Liver (tissue), 9 donors: ENCODE results near the gene CCRL2. TPM values are rescaled to one million over a fixed set of nuclear protein-coding genes. Genes with fewer than 3 reads are reported as not detected.

Source experiments
- DNase-seq: peaks from one replicate; pipeline ENCODE4 v3.0.0-alpha.2; 2017; ENCODE audit warnings: low spot score
- H3K27ac ChIP-seq, 2 donors: one replicate each; pipeline ENCODE4 v1.7.0; 2013; ENCODE audit warnings: inconsistent platforms in 2 of 2, low read length in 2 of 2, control low read depth in 1 of 2, low read depth in 1 of 2, mild to moderate bottlenecking in 1 of 2
- H3K27me3 ChIP-seq, 4 donors: one replicate each; pipeline versions ENCODE4 v1.6.1 to v1.7.0; 2013; ENCODE audit warnings: low read length in 3 of 4, inconsistent platforms in 1 of 4, mild to moderate bottlenecking in 1 of 4, moderate library complexity in 1 of 4; ENCODE audit not compliant: control insufficient read depth in 4 of 4, insufficient read depth in 4 of 4
- H3K36me3 ChIP-seq, 4 donors: one replicate each; pipeline versions ENCODE4 v1.6.1 to v1.7.0; 2013; ENCODE audit warnings: low read length in 3 of 4, mild to moderate bottlenecking in 3 of 4, low read depth in 1 of 4, moderate library complexity in 1 of 4; ENCODE audit not compliant: control insufficient read depth in 4 of 4, insufficient read depth in 3 of 4
- H3K4me1 ChIP-seq, 4 donors: one replicate each; pipeline versions ENCODE4 v1.6.1 to v1.7.0; 2013; ENCODE audit warnings: low read length in 3 of 4, mild to moderate bottlenecking in 3 of 4, moderate library complexity in 1 of 4; ENCODE audit not compliant: control insufficient read depth in 4 of 4, insufficient read depth in 4 of 4
- H3K4me3 ChIP-seq, 3 donors: one replicate each; pipeline versions ENCODE4 v1.6.1 to v1.7.0; 2013; ENCODE audit warnings: low read length in 3 of 3, control low read depth in 1 of 3, low read depth in 1 of 3, mild to moderate bottlenecking in 1 of 3
- H3K9ac ChIP-seq, 2 donors: one replicate each; pipeline ENCODE4 v1.7.0; 2013; ENCODE audit warnings: low read length in 2 of 2, mild to moderate bottlenecking in 2 of 2, moderate library complexity in 2 of 2, control low read depth in 1 of 2, low read depth in 1 of 2
- H3K9me3 ChIP-seq, 4 donors: one replicate each; pipeline versions ENCODE4 v1.6.1 to v1.7.0; 2013; ENCODE audit warnings: low read length in 3 of 4; ENCODE audit not compliant: control insufficient read depth in 4 of 4
- FOXA1 ChIP-seq: IDR thresholded peaks from 2 replicates; pipeline ENCODE4 v1.6.1; 2016; ENCODE audit warnings: antibody characterized with exemption
- FOXA2 ChIP-seq: IDR thresholded peaks from 2 replicates; pipeline ENCODE4 v1.6.1; 2016; ENCODE audit warnings: antibody characterized with exemption
- GABPA ChIP-seq, 2 donors: IDR thresholded peaks in 1 of 2; conservative IDR thresholded peaks in 1 of 2; 2 replicates each; pipeline ENCODE4 v1.6.1; 2016; ENCODE audit warnings: antibody characterized with exemption in 2 of 2, mild to moderate bottlenecking in 1 of 2, moderate library complexity in 1 of 2
- HNF4A ChIP-seq, 2 donors: conservative IDR thresholded peaks; 2 replicates each; pipeline ENCODE4 v1.6.1; 2016; ENCODE audit warnings: antibody characterized with exemption in 2 of 2, mild to moderate bottlenecking in 2 of 2
- HNF4G ChIP-seq: IDR thresholded peaks from 2 replicates; pipeline ENCODE4 v1.6.1; 2016; ENCODE audit warnings: antibody characterized with exemption
- RAD21 ChIP-seq, 2 donors: IDR thresholded peaks; 2 replicates each; pipeline ENCODE4 v1.6.1; 2016; ENCODE audit warnings: antibody characterized with exemption in 2 of 2, mild to moderate bottlenecking in 2 of 2
- RXRA ChIP-seq, 2 donors: IDR thresholded peaks; 2 replicates each; pipeline ENCODE4 v1.6.1; 2017 to 2018; ENCODE audit warnings: antibody characterized with exemption in 2 of 2, mild to moderate bottlenecking in 1 of 2
- TAF1 ChIP-seq: conservative IDR thresholded peaks from 2 replicates; pipeline ENCODE4 v1.6.1; 2016; ENCODE audit warnings: antibody characterized with exemption, mild to moderate bottlenecking
- ZBTB33 ChIP-seq: IDR thresholded peaks from 2 replicates; pipeline ENCODE4 v1.6.1; 2016; ENCODE audit warnings: antibody characterized with exemption
- WGBS: extraction: QIAGEN DNeasy Blood & Tissue Kit; methylation state at CpG from one replicate; pipeline ENCODE4 v1.1.7; 2013; 5-methylcytosine and 5-hydroxymethylcytosine counted together
- polyA plus RNA-seq, 2 donors: library from polyadenylated mRNA; stranded (reverse) in 1 of 2; unstranded in 1 of 2; fragments of 200-250 nt in 1 of 2; fragments of >200 nt in 1 of 2; fragmentation: Nextera tagmentation in 1 of 2; extraction: Ambion mirVana in 1 of 2; gene quantifications; one replicate each; pipeline versions ENCODE4 v1.2.1 to v1.2.3, GENCODE V29; 2013 to 2015
- total RNA-seq, 2 donors: library from RNA; depleted of rRNA; stranded (reverse); fragments of >200 nt; gene quantifications; one replicate each; pipeline ENCODE4 v1.2.3, GENCODE V29; 2014
- TF ChIP-seq, protein P1 (sequence below): fragments of 150-350 bp; IDR thresholded peaks from 2 replicates; pipeline ENCODE4 v1.5.1; 2017; ENCODE audit warnings: improper control_type of control experiment, low read depth, low read length; ENCODE audit not compliant: missing input control
- donor health status: healthy.
- donor health status: healthy.
- donor health status: healthy.
- donor health status: healthy.
- donor health status: healthy.

Gene CCRL2
- total and polyA plus RNA-seq, 4 donors, result 0.51 to 9.0 (median 0.81) TPM

GRCh38 chr3:46406443-46406787 is 644 bp upstream of the CCRL2 start:
- Histone ChIP-seq H3K36me3 (no peaks in the 10 kb centered on the region), H3K4me3 (no peak overlapping the region), H3K4me1 (peaks cover 0 to 9% (median 4%) of the 10 kb centered on the region in 4 donors), H3K9ac (no peak overlapping the region), H3K27ac (peak overlapping the region; percentile 69 to 72), H3K9me3 (no peaks in the 10 kb centered on the region), H3K27me3 (no peaks in the 10 kb centered on the region)
- no peak for DNase-seq
- TF ChIP-seq RAD21 (IDR thresholded peaks at IDR 0.05) (no peak), ZBTB33 (no peak), HNF4G (no peak), RXRA (IDR thresholded peaks at IDR 0.05) (no peak), TAF1 (no peak), GABPA (IDR thresholded peaks at IDR 0.05 in 1 of 2, conservative IDR thresholded peaks at IDR 0.05 in 1 of 2) (no peak), FOXA2 (no peak), FOXA1 (no peak)
- TF ChIP-seq, protein P1, sequence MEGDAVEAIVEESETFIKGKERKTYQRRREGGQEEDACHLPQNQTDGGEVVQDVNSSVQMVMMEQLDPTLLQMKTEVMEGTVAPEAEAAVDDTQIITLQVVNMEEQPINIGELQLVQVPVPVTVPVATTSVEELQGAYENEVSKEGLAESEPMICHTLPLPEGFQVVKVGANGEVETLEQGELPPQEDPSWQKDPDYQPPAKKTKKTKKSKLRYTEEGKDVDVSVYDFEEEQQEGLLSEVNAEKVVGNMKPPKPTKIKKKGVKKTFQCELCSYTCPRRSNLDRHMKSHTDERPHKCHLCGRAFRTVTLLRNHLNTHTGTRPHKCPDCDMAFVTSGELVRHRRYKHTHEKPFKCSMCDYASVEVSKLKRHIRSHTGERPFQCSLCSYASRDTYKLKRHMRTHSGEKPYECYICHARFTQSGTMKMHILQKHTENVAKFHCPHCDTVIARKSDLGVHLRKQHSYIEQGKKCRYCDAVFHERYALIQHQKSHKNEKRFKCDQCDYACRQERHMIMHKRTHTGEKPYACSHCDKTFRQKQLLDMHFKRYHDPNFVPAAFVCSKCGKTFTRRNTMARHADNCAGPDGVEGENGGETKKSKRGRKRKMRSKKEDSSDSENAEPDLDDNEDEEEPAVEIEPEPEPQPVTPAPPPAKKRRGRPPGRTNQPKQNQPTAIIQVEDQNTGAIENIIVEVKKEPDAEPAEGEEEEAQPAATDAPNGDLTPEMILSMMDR, result no peak
- 80% methylated on average over 4 of the region's 4 CpGs for WGBS

DNA sequence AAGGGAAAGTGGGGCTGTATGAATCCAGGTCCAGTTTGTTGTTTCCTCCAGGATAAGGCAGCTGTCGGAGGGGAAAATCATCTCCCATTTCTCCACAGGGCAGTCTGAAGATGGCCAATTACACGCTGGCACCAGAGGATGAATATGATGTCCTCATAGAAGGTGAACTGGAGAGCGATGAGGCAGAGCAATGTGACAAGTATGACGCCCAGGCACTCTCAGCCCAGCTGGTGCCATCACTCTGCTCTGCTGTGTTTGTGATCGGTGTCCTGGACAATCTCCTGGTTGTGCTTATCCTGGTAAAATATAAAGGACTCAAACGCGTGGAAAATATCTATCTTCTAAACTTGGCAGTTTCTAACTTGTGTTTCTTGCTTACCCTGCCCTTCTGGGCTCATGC is 911 bp downstream of the CCRL2 start:
- TF ChIP-seq ZBTB33 (no peak), RAD21 (IDR thresholded peaks at IDR 0.05) (no peak), HNF4A (conservative IDR thresholded peaks at IDR 0.05) (no peak)
- TF ChIP-seq, protein P1, result no peak
- H3K27ac ChIP-seq, result no peak overlapping the region
- H3K4me3 ChIP-seq, result no peak overlapping the region
- no peaks in the 10 kb centered on the region for H3K36me3 ChIP-seq
- no peaks in the 10 kb centered on the region for H3K9me3 ChIP-seq
- WGBS, result 72% methylated on average over 7 of the region's 7 CpGs
- H3K4me1 ChIP-seq, result peaks cover 0 to 9% (median 4%) of the 10 kb centered on the region in 4 donors
- no peaks in the 10 kb centered on the region for H3K27me3 ChIP-seq
- DNase-seq, result no peak
- H3K9ac ChIP-seq, result peak overlapping the region in 1 of 2 donors; percentile 42
